Measurements from ENCODE around the gene MYO6. TPM values are rescaled to one million over a fixed set of nuclear protein-coding genes. Genes with fewer than 3 reads are reported as not detected.
"Not testable (repeated sequence)": the region's sequence is repeated elsewhere in the genome, so short reads cannot be mapped to it uniquely, and the experiment has no call there.

MYO6 gene
- polyA plus RNA-seq: 88.6 TPM
- long read RNA-seq, donor 1: 0 reads
- long read RNA-seq, donor 2, partial matches to known transcripts: 54 of 54 reads
- long read RNA-seq, donor 2, other reads (novel, unspliced or antisense): 0 of 54 reads
- long read RNA-seq, donor 3, partial matches to known transcripts: 141 of 141 reads
- long read RNA-seq, donor 3, other reads (novel, unspliced or antisense): 0 of 141 reads
- long read RNA-seq, donor 4, partial matches to known transcripts: 6 of 6 reads
- long read RNA-seq, donor 4, other reads (novel, unspliced or antisense): 0 of 6 reads
- long read RNA-seq, donor 5: 0 reads
- long read RNA-seq, donor 6, partial matches to known transcripts: 21 of 21 reads
- long read RNA-seq, donor 6, other reads (novel, unspliced or antisense): 0 of 21 reads
- long read RNA-seq, donor 7, partial matches to known transcripts: 5 of 5 reads
- long read RNA-seq, donor 7, other reads (novel, unspliced or antisense): 0 of 5 reads
- long read RNA-seq, donor 8, partial matches to known transcripts: 148 of 148 reads
- long read RNA-seq, donor 8, other reads (novel, unspliced or antisense): 0 of 148 reads
- long read RNA-seq, donor 9: 0 reads
- long read RNA-seq, donor 10, partial matches to known transcripts: 32 of 32 reads
- long read RNA-seq, donor 10, other reads (novel, unspliced or antisense): 0 of 32 reads
- long read RNA-seq, donor 11, partial matches to known transcripts: 6 of 6 reads
- long read RNA-seq, donor 11, other reads (novel, unspliced or antisense): 0 of 6 reads

- DNase-seq: peak; percentile 77 to 87
- peak within 1 kb of the TSS; percentile 97 for H3K27ac ChIP-seq (ENCODE audit: low read length)
- H3K4me3 ChIP-seq (ENCODE audit: low read length): peak within 1 kb of the TSS; percentile 97
- no peaks in the 10 kb centered on the region for H3K9me3 ChIP-seq (ENCODE audit: control insufficient read depth, low read depth, low read length)
- WGBS (ENCODE audit: insufficient coverage, low lambda C conversion rate): no CpG with 5 or more reads among the region's 97 CpGs
- H3K4me1 ChIP-seq (ENCODE audit: control insufficient read depth, insufficient read depth, low read length): peaks cover 3% of the 10 kb centered on the region
- H3K36me3 ChIP-seq (ENCODE audit: control insufficient read depth, insufficient read depth, low read length): no peaks in the 10 kb centered on the region
- H3K27me3 ChIP-seq (ENCODE audit: control insufficient read depth, insufficient read depth, low read length): no peaks in the 10 kb centered on the region
Observed at GRCh38 chr6:75748743-75749538, at the start of gene MYO6. Gene MYO6, plus strand, starts transcription at chr6:75749239. Its CDS starts 68,309 bp downstream, at chr6:75817548.

GRCh38 chr6:75708334-75708733 lies 40.7 kb upstream of the MYO6 start:
- peaks cover 34% of the 10 kb centered on the region for H3K36me3 ChIP-seq (ENCODE audit: control insufficient read depth, insufficient read depth, low read length)
- H3K27me3 ChIP-seq (ENCODE audit: control insufficient read depth, insufficient read depth, low read length); H3K9me3 ChIP-seq (ENCODE audit: control insufficient read depth, low read depth, low read length); H3K27ac ChIP-seq (ENCODE audit: low read length); H3K4me3 ChIP-seq (ENCODE audit: low read length); DNase-seq; H3K4me1 ChIP-seq (ENCODE audit: control insufficient read depth, insufficient read depth, low read length): not testable (repeated sequence)
- WGBS (ENCODE audit: insufficient coverage, low lambda C conversion rate): no CpG with 5 or more reads among the region's 4 CpGs

GRCh38 chr6:75711173-75711572 lies 37.9 kb upstream of the MYO6 start:
- no peak for DNase-seq
- Histone ChIP-seq H3K9me3 (ENCODE audit: control insufficient read depth, low read depth, low read length) (no peaks in the 10 kb centered on the region), H3K27me3 (ENCODE audit: control insufficient read depth, insufficient read depth, low read length) (no peaks in the 10 kb centered on the region), H3K36me3 (ENCODE audit: control insufficient read depth, insufficient read depth, low read length) (peaks cover 40% of the 10 kb centered on the region), H3K27ac (ENCODE audit: low read length) (no peak overlapping the region), H3K4me3 (ENCODE audit: low read length) (no peak overlapping the region), H3K4me1 (ENCODE audit: control insufficient read depth, insufficient read depth, low read length) (no peaks in the 10 kb centered on the region)
- 100% methylated on average over 2 of the region's 2 CpGs for WGBS (ENCODE audit: insufficient coverage, low lambda C conversion rate)

- DNase-seq: no peak
- Histone ChIP-seq H3K36me3 (ENCODE audit: control insufficient read depth, insufficient read depth, low read length) (peaks cover 13% of the 10 kb centered on the region), H3K27me3 (ENCODE audit: control insufficient read depth, insufficient read depth, low read length) (no peaks in the 10 kb centered on the region), H3K4me3 (ENCODE audit: low read length) (no peak overlapping the region), H3K4me1 (ENCODE audit: control insufficient read depth, insufficient read depth, low read length) (no peaks in the 10 kb centered on the region), H3K27ac (ENCODE audit: low read length) (no peak overlapping the region), H3K9me3 (ENCODE audit: control insufficient read depth, low read depth, low read length) (no peaks in the 10 kb centered on the region)
- WGBS (ENCODE audit: insufficient coverage, low lambda C conversion rate): no CpG with 5 or more reads among the region's 3 CpGs
Observed at GRCh38 chr6:75719133-75719532, 29.9 kb upstream of the MYO6 start.

GRCh38 chr6:75723382-75723781 lies 25.7 kb upstream of the MYO6 start:
- Histone ChIP-seq H3K27ac (ENCODE audit: low read length) (no peak overlapping the region), H3K36me3 (ENCODE audit: control insufficient read depth, insufficient read depth, low read length) (no peaks in the 10 kb centered on the region), H3K4me1 (ENCODE audit: control insufficient read depth, insufficient read depth, low read length) (no peaks in the 10 kb centered on the region), H3K27me3 (ENCODE audit: control insufficient read depth, insufficient read depth, low read length) (no peaks in the 10 kb centered on the region), H3K4me3 (ENCODE audit: low read length) (no peak overlapping the region), H3K9me3 (ENCODE audit: control insufficient read depth, low read depth, low read length) (no peaks in the 10 kb centered on the region)
- no peak for DNase-seq
- WGBS (ENCODE audit: insufficient coverage, low lambda C conversion rate): 88% methylated on average over 1 of the region's 2 CpGs

- DNase-seq: no peak
- no peaks in the 10 kb centered on the region for H3K27me3 ChIP-seq (ENCODE audit: control insufficient read depth, insufficient read depth, low read length)
- no peaks in the 10 kb centered on the region for H3K36me3 ChIP-seq (ENCODE audit: control insufficient read depth, insufficient read depth, low read length)
- no peak overlapping the region for H3K27ac ChIP-seq (ENCODE audit: low read length)
- WGBS (ENCODE audit: insufficient coverage, low lambda C conversion rate): no CpG with 5 or more reads among the region's 2 CpGs
- no peak overlapping the region for H3K4me3 ChIP-seq (ENCODE audit: low read length)
- H3K9me3 ChIP-seq (ENCODE audit: control insufficient read depth, low read depth, low read length): no peaks in the 10 kb centered on the region
- H3K4me1 ChIP-seq (ENCODE audit: control insufficient read depth, insufficient read depth, low read length): no peaks in the 10 kb centered on the region
Observed at GRCh38 chr6:75727206-75727605, 21.8 kb upstream of the MYO6 start.

GRCh38 chr6:75731029-75731428 lies 18.0 kb upstream of the MYO6 start:
- WGBS (ENCODE audit: insufficient coverage, low lambda C conversion rate): 100% methylated on average over 1 of the region's 8 CpGs
- not testable (repeated sequence) for DNase-seq; H3K4me1 ChIP-seq (ENCODE audit: control insufficient read depth, insufficient read depth, low read length); H3K4me3 ChIP-seq (ENCODE audit: low read length); H3K9me3 ChIP-seq (ENCODE audit: control insufficient read depth, low read depth, low read length); H3K27me3 ChIP-seq (ENCODE audit: control insufficient read depth, insufficient read depth, low read length); H3K36me3 ChIP-seq (ENCODE audit: control insufficient read depth, insufficient read depth, low read length); H3K27ac ChIP-seq (ENCODE audit: low read length)

GRCh38 chr6:75735491-75736186 lies 13.4 kb upstream of the MYO6 start:
- WGBS (ENCODE audit: insufficient coverage, low lambda C conversion rate): no CpG with 5 or more reads among the region's 1 CpG

GRCh38 chr6:75743971-75744370 lies 5.1 kb upstream of the MYO6 start:
- no peak for DNase-seq
- Histone ChIP-seq H3K9me3 (ENCODE audit: control insufficient read depth, low read depth, low read length) (no peaks in the 10 kb centered on the region), H3K4me3 (ENCODE audit: low read length) (no peak overlapping the region), H3K27me3 (ENCODE audit: control insufficient read depth, insufficient read depth, low read length) (no peaks in the 10 kb centered on the region), H3K36me3 (ENCODE audit: control insufficient read depth, insufficient read depth, low read length) (no peaks in the 10 kb centered on the region), H3K27ac (ENCODE audit: low read length) (no peak overlapping the region), H3K4me1 (ENCODE audit: control insufficient read depth, insufficient read depth, low read length) (no peaks in the 10 kb centered on the region)
- WGBS (ENCODE audit: insufficient coverage, low lambda C conversion rate): 92% methylated on average over 2 of the region's 4 CpGs

More at GRCh38 chr6:75735491-75736186, 13.4 kb upstream of the MYO6 start:
- Histone ChIP-seq H3K9me3 (ENCODE audit: control insufficient read depth, low read depth, low read length) (no peaks in the 10 kb centered on the region), H3K36me3 (ENCODE audit: control insufficient read depth, insufficient read depth, low read length) (no peaks in the 10 kb centered on the region), H3K4me3 (ENCODE audit: low read length) (no peak overlapping the region), H3K27me3 (ENCODE audit: control insufficient read depth, insufficient read depth, low read length) (no peaks in the 10 kb centered on the region), H3K4me1 (ENCODE audit: control insufficient read depth, insufficient read depth, low read length) (peaks cover 7% of the 10 kb centered on the region), H3K27ac (ENCODE audit: low read length) (peak overlapping the region; percentile 71)
- peak; percentile 65 to 88 for DNase-seq

- no peaks in the 10 kb centered on the region for H3K36me3 ChIP-seq (ENCODE audit: control insufficient read depth, insufficient read depth, low read length)
- no peak overlapping the region for H3K27ac ChIP-seq (ENCODE audit: low read length)
- H3K27me3 ChIP-seq (ENCODE audit: control insufficient read depth, insufficient read depth, low read length): no peaks in the 10 kb centered on the region
- no peak for DNase-seq
- H3K4me3 ChIP-seq (ENCODE audit: low read length): no peak overlapping the region
- no peaks in the 10 kb centered on the region for H3K9me3 ChIP-seq (ENCODE audit: control insufficient read depth, low read depth, low read length)
- no CpG with 5 or more reads among the region's 3 CpGs for WGBS (ENCODE audit: insufficient coverage, low lambda C conversion rate)
- H3K4me1 ChIP-seq (ENCODE audit: control insufficient read depth, insufficient read depth, low read length): no peaks in the 10 kb centered on the region
Observed at GRCh38 chr6:75745404-75745803, 3.6 kb upstream of the MYO6 start.
